CD4-positive, alpha-beta T cell treated with Interleukin-21 for 1 hour (primary cell): ENCODE data around the gene SH3TC1.

ENCODE experiments used
- DNase-seq: peaks from one replicate; pipeline ENCODE4 v3.0.0-alpha.2; 2020

SH3TC1 gene

DNA sequence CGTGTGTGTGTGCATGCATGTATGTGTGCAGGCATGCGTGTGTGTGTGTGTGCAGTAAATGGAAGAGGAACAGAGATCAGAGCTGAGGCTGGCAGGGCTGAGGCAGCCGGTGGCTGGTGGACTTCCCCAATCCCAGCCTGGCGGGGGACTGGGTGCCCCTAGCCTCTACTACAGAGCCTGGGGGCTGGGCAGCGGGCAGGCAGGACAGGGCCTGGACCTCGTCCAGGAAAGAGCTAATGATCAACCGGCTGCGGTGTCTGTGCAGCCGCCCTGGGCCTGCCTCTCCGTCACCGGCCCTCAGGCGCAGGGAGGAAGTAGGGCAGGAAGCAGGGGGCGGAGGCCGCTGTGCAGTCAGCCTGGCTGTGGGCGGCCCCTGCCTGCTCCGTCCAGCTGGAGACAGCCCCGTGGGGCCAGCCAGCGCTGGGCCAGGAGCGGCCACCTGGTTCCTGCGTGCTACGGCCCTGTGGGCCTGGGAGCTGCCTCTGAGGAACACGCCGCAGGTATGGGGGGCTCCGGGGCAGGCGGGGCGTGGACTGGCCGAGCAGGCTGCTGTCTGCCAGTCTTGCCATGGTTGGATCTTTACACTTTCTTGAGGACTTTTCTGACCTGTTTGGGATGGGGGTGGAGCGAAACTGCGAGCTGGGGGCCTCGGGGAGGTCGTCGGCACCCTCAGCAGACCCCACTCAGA lies at the start of gene SH3TC1:
Gene SH3TC1, plus strand, starts transcription at position 385 of the 688 bp plus-strand sequence. CDS start 5,905 bp downstream, outside the sequence.
- peak; percentile 64 for DNase-seq

DNA sequence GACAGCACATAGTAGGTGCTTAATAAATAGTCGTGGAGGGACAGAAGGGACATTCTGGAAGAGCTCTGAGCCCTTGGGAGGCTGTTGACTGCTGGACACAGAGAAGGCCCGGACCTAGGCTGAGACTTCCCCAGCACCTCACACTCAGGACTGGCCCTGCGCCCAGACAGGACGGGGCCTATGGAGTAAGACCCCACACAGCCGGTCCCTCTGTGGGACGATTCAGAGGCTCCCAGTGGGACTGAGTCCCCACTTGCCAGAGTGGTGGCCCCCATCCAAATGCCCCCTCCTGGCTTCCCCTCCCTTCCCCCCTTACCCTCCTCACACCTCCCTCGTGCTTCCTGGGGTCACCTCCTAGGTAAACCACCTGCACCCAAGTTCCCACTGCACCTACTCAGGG lies 49.4 kb upstream of the SH3TC1 start:
- no peak for DNase-seq

DNA sequence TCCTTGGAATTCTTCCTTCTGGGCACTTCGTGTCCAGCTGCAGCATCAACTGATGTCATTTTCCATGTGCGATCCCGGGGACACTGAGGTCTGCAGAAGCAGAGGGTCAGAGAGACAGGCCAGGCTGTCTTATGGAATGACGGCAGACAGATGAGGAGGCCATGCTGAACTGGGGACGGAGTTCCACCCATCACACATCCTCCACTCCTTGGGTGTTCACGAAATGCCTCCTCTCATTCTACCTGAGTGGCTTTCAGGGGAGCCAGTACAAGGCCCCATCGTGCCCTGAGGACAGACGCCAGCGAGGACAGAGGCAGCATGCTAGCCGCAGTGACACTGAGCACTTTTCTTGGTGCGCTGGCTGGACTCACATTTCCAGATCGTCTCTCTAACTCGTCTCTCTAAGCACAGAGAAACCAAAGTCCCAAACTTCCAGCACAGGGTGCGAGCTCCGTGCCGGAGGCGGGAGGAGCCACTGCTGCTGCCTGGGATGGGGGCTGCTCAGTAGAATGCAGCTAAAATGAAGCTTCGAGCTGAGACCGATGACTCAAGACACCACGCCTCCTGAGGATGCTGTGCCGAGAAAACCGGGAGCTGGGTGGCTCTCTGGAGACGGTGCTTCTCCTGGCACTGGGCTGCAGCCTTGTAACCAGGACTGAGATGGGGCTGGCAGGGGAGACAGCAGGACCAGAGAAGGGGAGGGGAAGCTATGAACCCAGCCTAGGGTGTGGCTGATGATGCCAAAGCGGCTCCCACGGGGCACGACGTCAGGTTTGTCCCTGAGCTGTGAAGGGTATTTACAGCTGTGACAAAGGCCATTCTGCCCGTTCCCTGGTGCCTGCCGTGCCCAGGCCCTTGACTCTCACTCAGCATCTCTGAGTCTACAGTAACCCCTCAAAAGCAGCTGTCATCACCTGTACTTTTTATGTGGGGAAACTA lies 48.7 kb upstream of the SH3TC1 start:
- DNase-seq = no peak

DNA sequence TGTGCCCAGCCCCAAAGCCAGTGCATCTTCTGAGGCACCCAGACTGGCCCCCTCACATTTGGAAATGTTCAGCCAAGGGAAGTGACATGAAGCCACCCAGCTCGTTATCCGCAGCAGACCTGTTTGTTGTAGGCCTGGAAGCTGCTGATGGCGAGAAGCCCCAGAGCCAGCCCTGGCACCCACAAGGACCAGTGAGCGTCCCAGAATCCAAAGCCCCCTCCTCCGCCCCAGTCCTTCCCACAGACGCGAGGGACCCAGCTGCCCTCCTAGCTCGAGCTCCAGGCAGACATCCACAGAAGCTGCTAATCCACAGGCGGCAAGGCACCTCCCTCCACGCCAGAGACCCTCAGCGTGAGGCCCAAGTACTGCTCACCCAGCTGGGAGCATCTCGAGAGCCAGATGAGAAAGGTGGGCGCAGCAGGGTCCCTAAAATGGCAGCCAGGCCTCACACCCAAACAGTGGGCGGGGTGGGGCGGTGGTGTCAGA lies 47.9 kb upstream of the SH3TC1 start:
- DNase-seq = no peak

DNA sequence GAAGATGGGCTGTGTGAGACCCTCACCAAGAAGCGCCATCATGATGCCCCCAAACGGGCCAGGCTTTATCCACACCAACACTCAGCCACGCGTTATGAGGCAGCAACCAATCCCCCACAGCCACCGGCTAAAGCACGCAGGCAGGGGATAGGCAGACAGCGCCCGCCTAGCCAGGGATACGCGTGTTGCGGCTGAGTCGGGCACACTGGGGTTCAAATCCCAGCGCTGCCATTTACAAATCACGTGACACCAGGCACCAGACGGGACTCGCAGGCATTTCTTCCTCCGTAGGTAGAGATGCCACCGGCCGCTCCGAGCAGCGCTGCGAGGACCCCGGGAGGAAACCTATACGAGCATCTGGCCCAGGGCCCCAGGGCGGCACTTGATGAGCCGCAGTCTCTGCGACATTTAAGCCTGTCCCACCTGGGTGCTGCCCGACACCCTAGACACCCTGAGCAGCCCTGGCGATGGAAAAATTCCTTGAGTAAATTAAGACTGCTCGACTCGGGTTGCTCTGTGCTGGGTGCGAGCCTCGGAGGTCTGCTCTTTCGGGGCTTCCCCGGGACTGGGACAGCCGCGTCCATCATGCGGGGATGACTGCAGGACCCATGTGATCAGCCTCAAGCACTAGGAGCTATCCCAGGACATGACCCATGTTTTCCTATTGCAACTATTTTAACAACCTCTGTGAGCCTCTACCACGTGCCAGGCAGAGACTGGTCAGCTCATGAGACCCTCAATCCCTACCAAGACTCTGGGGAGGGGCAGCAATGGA lies 46.8 kb upstream of the SH3TC1 start:
- no peak for DNase-seq

DNA sequence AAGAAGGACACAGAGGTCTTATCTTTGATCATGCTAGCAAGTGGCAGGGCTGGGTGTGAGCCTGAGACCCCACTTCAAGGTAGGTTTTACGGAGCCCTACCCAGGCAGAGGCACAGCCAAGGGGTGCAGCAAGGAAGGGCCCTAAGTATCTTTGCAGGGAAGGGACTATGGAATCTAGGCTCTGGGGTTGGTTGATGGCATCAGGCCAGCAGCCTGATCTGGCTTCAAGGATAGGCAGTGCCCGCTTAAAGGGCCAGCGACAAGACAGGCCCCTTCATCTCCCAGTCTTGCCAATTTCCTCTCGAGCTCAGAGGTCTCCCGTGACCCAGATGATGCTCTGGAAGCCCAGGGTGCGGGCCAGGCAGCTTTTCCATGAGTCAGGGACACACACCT lies 46.2 kb upstream of the SH3TC1 start:
- no peak for DNase-seq

DNA sequence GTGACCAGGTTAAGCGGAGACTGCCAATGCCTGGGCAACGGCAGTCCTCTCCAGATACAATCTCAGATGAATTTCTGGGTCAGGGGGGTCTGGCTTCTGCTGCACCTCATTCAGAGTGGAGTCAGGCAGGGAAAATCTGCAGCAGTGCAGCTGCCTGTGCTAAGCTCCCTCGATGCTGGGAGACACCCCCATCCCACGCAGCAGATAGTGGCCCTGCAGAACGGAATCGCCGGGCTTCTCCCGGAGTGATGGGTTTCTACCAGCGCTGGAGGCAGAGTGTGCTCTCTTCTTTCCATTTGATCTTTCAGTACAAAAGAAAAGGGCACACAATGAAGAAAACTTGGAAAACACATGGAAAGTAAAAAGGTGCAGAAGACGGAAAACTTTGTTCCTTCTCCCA lies 45.6 kb upstream of the SH3TC1 start:
- no peak for DNase-seq

DNA sequence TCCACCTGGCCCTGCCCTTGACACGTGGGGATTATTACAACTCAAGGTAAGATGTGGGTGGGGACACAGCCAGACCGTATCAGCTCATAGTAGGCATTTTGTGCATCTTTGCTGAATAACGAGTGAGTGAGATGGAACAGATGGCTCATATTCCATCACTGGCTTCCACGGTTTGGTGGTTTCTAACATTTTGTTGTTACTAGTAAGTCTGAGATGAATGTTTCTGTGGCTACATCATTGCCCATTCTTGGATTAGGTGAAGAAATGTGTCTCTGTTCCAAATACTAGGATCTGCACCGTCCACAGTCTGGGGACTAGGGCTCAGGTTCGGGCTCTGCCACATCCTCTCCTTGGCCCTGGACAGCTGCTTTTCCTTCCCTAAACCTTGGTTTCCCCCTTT lies 44.0 kb upstream of the SH3TC1 start:
- no peak for DNase-seq

DNA sequence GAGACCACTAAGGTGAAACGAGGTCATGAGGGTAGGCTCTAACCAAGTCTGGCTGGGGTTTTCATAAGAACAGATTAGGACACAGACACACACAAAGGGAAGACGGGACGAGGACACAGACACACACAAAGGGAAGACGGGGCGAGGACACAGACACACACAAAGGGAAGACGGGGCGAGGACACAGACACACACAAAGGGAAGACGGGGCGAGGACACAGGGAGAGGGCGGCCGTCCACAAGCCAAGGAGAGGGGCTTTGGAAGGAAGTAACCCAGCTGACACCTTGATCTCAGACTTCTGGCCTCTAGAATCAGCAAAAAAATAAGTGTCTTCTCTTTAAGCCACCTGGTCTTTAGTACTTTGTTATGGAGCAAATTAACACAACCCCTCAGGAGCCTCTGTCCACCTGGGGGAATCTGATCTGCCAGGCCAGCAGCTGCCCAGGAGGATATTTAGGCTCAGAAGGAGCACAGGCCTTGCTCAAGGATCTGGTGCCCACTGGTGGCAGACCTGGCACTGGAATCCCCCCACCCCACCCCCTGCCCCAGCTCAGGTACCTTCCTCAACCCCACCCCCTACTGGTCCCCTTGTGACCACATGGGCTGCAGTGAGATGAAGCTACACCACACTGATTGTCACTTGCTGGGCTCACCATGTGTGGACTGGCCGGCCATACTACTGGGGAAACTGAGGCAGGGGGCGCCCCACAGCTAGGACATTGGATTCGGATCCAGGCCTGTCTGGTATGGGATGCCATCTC lies 43.2 kb upstream of the SH3TC1 start:
- no peak for DNase-seq

DNA sequence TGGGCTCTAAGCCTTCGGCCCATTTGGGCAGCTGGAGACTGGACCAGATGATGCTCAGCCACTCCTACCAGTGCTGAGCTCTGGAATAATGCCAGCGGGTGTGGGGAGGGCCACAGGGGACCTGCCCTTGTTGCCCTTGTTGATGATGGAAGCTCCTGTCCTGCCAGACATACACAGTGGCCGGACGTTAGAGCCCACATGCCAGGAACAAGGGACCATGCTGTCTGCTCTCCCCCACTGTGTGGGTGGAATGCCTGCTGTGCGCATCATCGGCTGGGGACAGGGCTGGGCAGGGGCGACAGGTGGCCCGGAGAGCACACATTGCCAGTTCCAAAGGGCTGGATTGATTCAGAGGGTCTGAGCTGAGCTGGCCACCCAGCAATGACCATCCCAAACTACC lies 42.5 kb upstream of the SH3TC1 start:
- DNase-seq = no peak

DNA sequence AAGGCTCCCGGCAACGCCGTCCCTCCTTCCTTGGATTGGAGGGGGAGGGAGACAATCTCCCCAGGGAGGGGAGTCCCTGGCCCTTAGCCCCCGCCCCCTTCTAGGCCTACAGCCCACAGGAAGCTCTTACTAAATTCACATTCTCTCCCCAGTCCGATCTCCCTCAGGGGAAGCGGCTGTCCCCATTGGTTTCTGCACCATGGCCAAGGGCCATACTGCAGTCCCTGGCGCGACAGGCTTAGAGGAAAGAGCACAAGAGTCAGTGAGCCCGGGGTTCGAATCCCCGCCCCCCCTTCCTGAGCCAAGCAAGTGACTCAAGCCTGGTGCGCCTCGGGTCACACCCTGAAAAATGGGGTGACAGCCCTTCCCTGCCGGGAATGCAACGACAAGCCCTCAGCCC lies 41.6 kb upstream of the SH3TC1 start:
- DNase-seq = no peak

DNA sequence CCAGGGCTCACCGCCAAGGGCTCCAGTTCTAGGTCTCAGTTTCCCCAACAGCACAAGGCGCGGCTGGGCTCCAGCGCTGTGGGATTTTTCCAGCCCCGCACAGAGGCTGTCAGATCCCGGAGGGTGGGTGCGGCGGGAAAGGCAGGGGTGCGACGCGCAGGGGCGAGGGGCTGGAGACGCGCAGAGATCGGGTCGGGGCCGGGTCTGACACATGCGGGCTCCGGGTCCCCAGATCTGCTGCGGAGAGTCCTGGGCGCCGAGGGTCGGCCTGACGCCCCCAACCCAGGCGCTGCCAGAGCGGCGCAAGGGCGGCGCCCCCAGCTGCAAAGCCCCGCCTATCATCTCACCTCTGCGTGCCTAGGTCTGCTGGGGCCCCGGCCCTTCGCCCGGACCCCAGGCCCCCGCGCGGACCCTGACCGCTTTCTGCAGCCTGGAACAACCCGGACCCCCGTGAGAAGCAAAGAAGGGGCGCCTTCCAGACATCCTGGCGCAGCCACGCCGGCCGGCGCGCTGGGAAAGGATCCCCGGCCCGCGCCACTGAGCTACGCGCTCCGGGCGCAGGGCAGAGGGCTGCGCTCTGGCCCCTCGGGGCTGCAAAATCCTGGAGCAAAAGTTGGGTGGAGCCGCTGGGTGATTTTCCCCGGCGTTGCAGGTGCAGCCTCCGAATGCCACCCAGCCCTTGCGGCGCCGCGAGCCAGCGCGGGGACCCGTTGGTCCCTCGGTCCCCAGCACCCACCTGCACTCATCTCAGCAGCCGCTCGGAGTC lies 41.0 kb upstream of the SH3TC1 start:
- DNase-seq = no peak

DNA sequence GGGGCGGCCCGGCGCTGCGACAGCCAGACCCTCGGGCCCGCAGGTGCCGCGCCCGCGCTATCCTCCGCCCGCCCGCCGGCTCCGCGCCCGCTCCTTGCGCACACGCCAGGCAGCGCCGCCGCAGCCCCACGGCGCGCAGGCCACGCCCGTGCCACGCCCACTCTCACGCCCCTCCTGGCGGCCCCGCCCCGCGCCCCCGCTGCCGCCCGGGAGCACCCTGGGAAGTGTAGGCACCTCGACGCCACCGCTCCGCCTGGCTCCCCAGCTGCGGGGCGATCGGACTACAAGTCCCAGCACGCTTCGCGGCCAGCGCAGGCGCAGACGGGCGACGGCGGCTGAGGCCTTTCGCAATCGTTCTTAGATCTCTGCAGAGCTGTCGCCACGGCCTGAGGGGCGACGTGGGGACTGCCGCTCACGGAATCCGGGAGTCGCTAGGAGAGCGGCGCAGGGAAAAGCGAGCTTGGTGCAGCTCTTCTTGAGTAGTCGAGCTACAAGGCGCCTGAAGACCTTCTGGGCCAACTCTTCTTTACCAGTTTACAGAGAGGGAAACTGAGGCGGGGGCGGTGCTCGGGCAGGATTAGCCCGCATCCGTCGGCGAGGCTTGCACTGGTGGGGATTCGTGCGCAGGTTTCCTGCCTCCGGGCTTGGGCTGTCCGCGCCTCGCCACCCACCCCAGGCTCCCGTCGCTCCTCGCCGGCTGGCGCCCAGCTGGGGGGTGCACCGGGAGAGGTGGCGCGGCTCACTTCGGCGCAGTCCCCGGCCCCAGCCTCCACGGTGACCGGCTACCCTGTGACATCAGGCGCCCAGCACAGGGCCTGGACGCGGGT lies 40.2 kb upstream of the SH3TC1 start, which contains the start of gene ABLIM2:
Gene ABLIM2, minus strand, starts transcription at position 104 of the 827 bp plus-strand sequence. CDS start 124 bp downstream, outside the sequence.
- DNase-seq = peak; percentile 99

DNA sequence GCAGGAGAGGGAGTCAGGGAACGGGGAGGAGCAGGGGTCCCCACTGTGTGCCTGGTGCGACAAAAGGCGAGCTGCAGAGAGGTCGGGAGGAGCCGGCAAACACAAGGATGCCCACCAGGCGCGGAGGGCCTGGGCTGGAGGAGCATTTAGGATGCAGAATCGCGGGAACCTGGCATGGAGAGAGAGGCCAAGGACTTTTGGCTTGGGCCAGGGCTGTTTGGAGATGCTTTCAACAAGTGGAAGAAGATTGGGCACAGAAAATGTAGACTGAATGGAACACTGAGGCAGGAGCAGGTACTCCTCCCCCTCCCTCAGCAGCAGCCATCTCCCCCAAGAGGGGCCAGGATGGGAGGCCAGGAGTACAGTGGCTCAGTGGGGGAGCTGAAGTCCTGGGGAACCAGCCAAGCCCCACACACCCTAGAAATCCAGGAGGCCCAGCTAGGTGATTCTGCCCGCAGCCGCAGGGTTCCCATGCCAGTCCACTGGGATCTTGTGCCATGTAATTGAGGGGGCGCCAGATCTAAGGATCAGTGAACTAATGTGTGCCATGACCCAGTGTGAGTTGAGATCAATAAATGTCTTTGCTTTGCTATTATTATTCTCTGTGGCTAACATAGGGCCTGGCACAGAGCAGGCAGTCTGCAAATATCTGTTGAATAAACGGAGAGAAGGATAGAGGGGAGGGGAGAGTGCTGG lies 39.4 kb upstream of the SH3TC1 start:
- DNase-seq = no peak

DNA sequence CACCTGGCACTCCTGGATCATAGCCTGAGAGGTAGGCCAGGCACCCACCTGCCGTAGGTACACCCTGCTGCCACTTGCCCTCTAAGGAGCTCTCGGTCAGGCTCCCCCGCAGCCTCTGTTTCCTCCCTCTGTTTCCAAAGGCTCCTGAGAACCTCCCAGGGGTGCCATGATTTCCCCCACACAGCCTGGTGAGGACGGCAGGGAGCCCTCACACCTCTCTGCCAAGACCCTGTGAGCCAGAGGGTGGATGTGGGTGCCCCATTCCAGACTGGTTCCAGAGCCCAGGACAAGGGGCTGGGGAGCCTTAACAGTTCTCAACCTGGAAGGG lies 38.9 kb upstream of the SH3TC1 start:
- no peak for DNase-seq

DNA sequence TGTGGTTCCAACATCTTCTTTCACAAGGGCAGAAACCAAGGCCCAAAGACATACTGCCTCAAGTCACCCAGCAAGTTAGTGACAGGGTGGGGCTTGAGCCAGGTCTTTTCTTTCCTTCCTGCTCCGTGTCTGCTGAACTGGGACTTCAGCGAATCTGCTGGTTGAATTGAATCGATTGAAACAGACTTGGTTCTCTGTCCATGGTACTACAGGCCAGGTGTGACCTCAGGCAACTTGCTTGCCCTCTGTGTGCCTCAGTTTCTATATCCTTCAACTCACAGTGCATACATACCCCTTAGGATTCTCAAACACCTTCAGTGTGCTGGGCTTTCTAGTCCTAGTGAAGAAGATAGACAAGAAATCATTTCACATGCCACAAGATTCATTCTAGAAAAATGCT lies 38.5 kb upstream of the SH3TC1 start:
- DNase-seq = no peak

DNA sequence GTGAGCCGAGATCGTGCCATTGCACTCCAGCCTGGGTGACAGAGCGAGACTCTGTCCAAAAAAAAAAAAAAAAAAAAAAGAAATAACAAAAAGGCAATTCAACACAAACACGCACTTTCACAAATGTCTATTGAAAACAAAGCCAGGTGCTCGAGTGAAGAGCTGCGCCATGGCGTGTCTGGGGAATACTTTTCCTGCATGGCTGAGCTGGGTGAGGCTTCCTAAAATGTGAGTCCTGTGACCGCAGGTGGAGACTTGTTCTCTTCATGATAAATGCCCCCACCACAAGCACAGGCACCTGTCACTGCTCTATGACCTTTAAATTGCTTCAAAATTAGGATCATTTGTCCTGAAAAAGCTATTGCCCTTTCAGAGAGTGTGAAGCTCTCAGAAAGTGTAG lies 36.5 kb upstream of the SH3TC1 start:
- DNase-seq = no peak

DNA sequence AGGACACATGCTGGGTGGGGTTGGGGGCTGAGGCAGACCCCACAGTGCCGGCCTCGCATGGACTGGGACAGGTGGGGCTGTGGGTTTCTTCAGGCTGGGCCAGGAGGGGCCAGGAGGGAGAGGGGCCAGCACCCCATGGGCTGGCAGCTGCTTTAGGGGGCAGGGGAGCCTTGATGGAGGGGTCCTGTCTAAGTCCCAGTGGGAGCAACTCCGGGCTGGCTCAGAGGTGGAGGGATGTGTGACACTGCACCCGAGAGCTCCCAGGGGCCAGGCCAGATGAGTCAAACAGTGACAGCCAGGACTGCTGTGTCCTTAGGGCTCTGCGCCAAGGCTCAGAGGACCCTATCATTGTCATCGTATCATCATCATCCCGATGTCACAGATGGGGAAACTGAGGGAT lies 36.1 kb upstream of the SH3TC1 start:
- no peak for DNase-seq

DNA sequence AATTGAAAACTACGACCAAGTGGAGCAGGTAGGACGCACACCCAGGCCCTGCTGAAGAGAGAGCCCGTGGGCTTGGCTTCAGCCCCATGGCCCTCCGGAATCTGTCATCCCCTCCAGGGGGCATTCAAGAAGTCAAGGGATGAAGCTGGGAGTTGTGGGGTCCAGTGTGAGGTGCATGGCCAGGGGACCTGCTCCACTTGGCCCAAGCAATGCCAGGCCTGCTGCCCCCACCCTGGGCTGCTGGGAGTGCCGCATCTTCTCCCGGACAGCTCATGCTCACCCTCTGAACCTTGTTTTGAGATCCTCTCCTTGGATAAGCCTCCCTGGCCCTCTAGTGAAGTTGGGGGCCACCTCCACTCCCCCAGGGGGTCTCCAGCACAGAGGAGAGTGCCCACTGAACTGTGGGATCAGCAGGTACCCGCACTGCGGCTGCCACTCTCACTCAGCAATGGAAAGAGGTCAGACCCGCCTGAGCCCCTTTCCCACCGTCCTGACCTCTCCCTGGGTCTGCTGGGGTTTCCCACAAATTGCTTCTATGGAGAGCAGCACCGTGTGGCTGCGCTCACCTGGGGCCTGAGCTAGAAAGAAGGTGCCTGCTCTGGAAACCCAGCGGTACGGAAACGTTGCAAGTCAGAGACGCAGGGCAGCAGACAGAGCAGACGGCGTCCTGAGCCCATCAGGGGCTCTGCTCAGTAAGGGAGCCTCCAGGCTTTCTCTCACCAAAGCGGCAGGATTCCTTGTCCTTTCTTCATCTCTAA lies 35.5 kb upstream of the SH3TC1 start:
- DNase-seq = no peak
